HepG2 (cell line): Measurements from ENCODE around the gene ATP2A3.

ENCODE experiments used
- CHD2 ChIP-seq: IDR thresholded peaks from 2 replicates; pipeline ENCODE4 v1.6.1; 2011; ENCODE audit warnings: low read depth, low read length, improper control_type of control experiment
- CTCF ChIP-seq: sonication (generic); formaldehyde crosslinking; IDR thresholded peaks from 2 replicates; pipeline ENCODE4 v1.5.0; 2020; ENCODE audit warnings: mild to moderate bottlenecking, missing genetic modification reagents, moderate library complexity
- FOXK2 ChIP-seq: fragments of 450-650 bp; IDR thresholded peaks from 2 replicates; pipeline ENCODE4 v1.6.1; 2016
- HNF4A ChIP-seq: sonication (generic); formaldehyde crosslinking; IDR thresholded peaks from 2 replicates; pipeline ENCODE4 v1.4.0; 2020; ENCODE audit warnings: missing genetic modification reagents
- JUNB ChIP-seq: sonication (generic); formaldehyde crosslinking; IDR thresholded peaks from 2 replicates; pipeline ENCODE4 v1.8.0; 2022; ENCODE audit warnings: missing genetic modification reagents, mild to moderate bottlenecking, borderline replicate concordance
- POLR2A ChIP-seq, 2 experiments: IDR thresholded peaks; 2 replicates each; pipeline ENCODE4 v1.6.1; 2011; ENCODE audit warnings: low read depth in 2 of 2, low read length in 2 of 2, mild to moderate bottlenecking in 1 of 2, moderate library complexity in 1 of 2; ENCODE audit not compliant: insufficient read depth in 1 of 2
- POLR2AphosphoS5 ChIP-seq: IDR thresholded peaks from 2 replicates; pipeline ENCODE4 v1.6.1; 2012; ENCODE audit warnings: low read depth, low read length
- POLR2G ChIP-seq: fragments of 200-400 bp; formaldehyde crosslinking; IDR thresholded peaks from 2 replicates; pipeline ENCODE4 v1.6.1; 2018; ENCODE audit warnings: mild to moderate bottlenecking, low read depth, low read length, moderate library complexity
- RAD51 ChIP-seq: fragments of 450-650 bp; IDR thresholded peaks from 2 replicates; pipeline ENCODE4 v1.6.1; 2016; ENCODE audit warnings: borderline replicate concordance
- SATB2 ChIP-seq: sonication (generic); formaldehyde crosslinking; IDR thresholded peaks from 2 replicates; pipeline ENCODE4 v1.5.0; 2020; ENCODE audit warnings: missing genetic modification reagents
- TCF7L2 ChIP-seq: IDR thresholded peaks from 2 replicates; pipeline ENCODE4 v1.6.1; 2011; ENCODE audit warnings: mild to moderate bottlenecking, low read depth, low read length, moderate library complexity
- TGIF2 ChIP-seq: IDR thresholded peaks from 2 replicates; pipeline ENCODE4 v1.6.1; 2016; ENCODE audit warnings: control low read depth, missing compliant biosample characterization
- ZNF639 ChIP-seq: conservative IDR thresholded peaks from 2 replicates; pipeline ENCODE4 v1.6.1; 2018; ENCODE audit warnings: missing genetic modification reagents
- ZNF687 ChIP-seq: sonication (generic); formaldehyde crosslinking; IDR thresholded peaks from 2 replicates; pipeline ENCODE4 v1.5.1; 2020; ENCODE audit warnings: mild to moderate bottlenecking, missing genetic modification reagents, moderate library complexity

- TF ChIP-seq ZNF687 (CRISPR knock-in tag), result no peak
- TF ChIP-seq HNF4A (CRISPR knock-in tag), result no peak
- no peak for TF ChIP-seq SATB2 (CRISPR knock-in tag)
- TF ChIP-seq POLR2A (IDR thresholded peaks at IDR 0.05; ENCODE audit: insufficient read depth in 1 of 2, low read depth in 2 of 2, low read length in 2 of 2), result no peak
- no peak for TF ChIP-seq RAD51
- no peak for TF ChIP-seq JUNB
- TF ChIP-seq CTCF (CRISPR knock-in tag), result no peak
- TF ChIP-seq POLR2AphosphoS5, result no peak
- TF ChIP-seq TCF7L2, result no peak
- TF ChIP-seq ZNF639, result no peak
- no peak for TF ChIP-seq POLR2G
- TF ChIP-seq FOXK2, result no peak
- no peak for TF ChIP-seq CHD2
- TF ChIP-seq TGIF2, result no peak
Observed at GRCh38 chr17:3980381-3981014, 16.3 kb upstream of the ATP2A3 start.
